HCT116 (cell line): ENCODE data around the gene ETS1. TPM values are rescaled to one million over a fixed set of nuclear protein-coding genes. Genes with fewer than 3 reads are reported as not detected.

Experiments
- ATAC-seq: fragments of 200-7000 bp; cut with Tn5 transposase; 2 replicates; pipeline ENCODE4 v1.9.1; 2020; ENCODE audit warnings: mild to moderate bottlenecking, moderate library complexity
- BruUV-seq: library from RNA; stranded (reverse); fragments of 400-500 nt; replicated peaks from 2 replicates; lab custom pipeline; 2021; lab: Mats Ljungman, UMichigan
- CTCF ChIA-PET: fragments of 300-600 bp; sonication (Branson Sonifier 250); formaldehyde crosslinking; loops from one replicate; lab custom pipeline; 2021; ENCODE audit warnings: antibody characterized with exemption; lab: Charles Lee
- POLR2A ChIA-PET: fragments of 300-600, 350-600 bp; sonication (Branson Sonifier 250); formaldehyde crosslinking; loops from one replicate; lab custom pipeline; 2021; ENCODE audit warnings: antibody characterized with exemption; lab: Charles Lee
- RAD21 ChIA-PET, 2 experiments: fragments of 300-600 bp; sonication (Branson Sonifier 250); formaldehyde crosslinking; loops; one replicate each; lab custom pipeline; 2023; ENCODE audit warnings: low total read pairs in 2 of 2; ENCODE audit not compliant: uncharacterized antibody in 2 of 2, unreplicated experiment in 2 of 2, low non-redundant PET in 1 of 2; lab: Charles Lee
- DNase-seq: peaks from one replicate; pipeline ENCODE4 v3.0.0-alpha.2; 2010; ENCODE audit warnings: low read depth, low spot score
- H2AFZ ChIP-seq: fragments of 200-600 bp; shearing (Covaris generic), sonication (generic); 2 replicates; pipeline ENCODE4 v1.6.1; 2017; ENCODE audit warnings: low read depth, mixed run types, mixed read lengths, antibody characterized with exemption, low read length; ENCODE audit not compliant: poor library complexity, severe bottlenecking
- H3K27ac ChIP-seq: 2 replicates; pipeline ENCODE4 v1.5.1; 2012; ENCODE audit warnings: low read depth, low read length
- H3K27me3 ChIP-seq: fragments of 200-600 bp; sonication (generic); 2 replicates; pipeline ENCODE4 v1.6.1; 2016; ENCODE audit warnings: mixed run types, low read length, mixed read lengths; ENCODE audit not compliant: insufficient read depth
- H3K36me3 ChIP-seq, 2 experiments: fragments of 200-500 bp in 1 of 2; fragments of 200-600 bp in 1 of 2; sonication (Bioruptor generic) in 1 of 2; sonication (generic) in 1 of 2; 2 replicates each; pipeline versions ENCODE4 v1.5.1 to v1.6.1; 2014 to 2016; ENCODE audit warnings: low read length in 2 of 2, inconsistent platforms in 1 of 2, mixed read lengths in 1 of 2, mixed run types in 1 of 2; ENCODE audit not compliant: insufficient read depth in 2 of 2, control insufficient read depth in 1 of 2
- H3K4me1 ChIP-seq, 2 experiments: fragments of 200-600 bp in 1 of 2; sonication (generic) in 1 of 2; 2 replicates each; pipeline versions ENCODE4 v1.5.1 to v1.6.1; 2012 to 2017; ENCODE audit warnings: low read length in 2 of 2, inconsistent platforms in 1 of 2, mild to moderate bottlenecking in 1 of 2, mixed read lengths in 1 of 2, mixed run types in 1 of 2, moderate library complexity in 1 of 2; ENCODE audit not compliant: insufficient read depth in 2 of 2, control insufficient read depth in 1 of 2
- H3K4me2 ChIP-seq: fragments of 200-600 bp; sonication (generic); 2 replicates; pipeline ENCODE4 v1.6.1; 2017; ENCODE audit warnings: mixed run types, low read length, mixed read lengths
- H3K4me3 ChIP-seq, 2 experiments: fragments of 200-600 bp in 1 of 2; sonication (generic) in 1 of 2; replicated peaks in 1 of 2; 2 replicates each; pipeline ENCODE4 v1.5.1; 2011 to 2016; ENCODE audit warnings: low read length in 2 of 2, control low read depth in 1 of 2, low read depth in 1 of 2, mild to moderate bottlenecking in 1 of 2, mixed read lengths in 1 of 2, mixed run types in 1 of 2
- H3K79me2 ChIP-seq: fragments of 200-600 bp; sonication (generic); 2 replicates; pipeline ENCODE4 v1.6.1; 2017; ENCODE audit warnings: mild to moderate bottlenecking, mixed run types, low read length, moderate library complexity, mixed read lengths; ENCODE audit not compliant: insufficient read depth
- H3K9ac ChIP-seq: fragments of 200-600 bp; sonication (generic); 2 replicates; pipeline ENCODE4 v1.6.1; 2016; ENCODE audit warnings: low read length, mixed read lengths
- H3K9me2 ChIP-seq: fragments of 200-600 bp; sonication (generic), shearing (Covaris generic); 2 replicates; pipeline ENCODE4 v1.6.1; 2017; ENCODE audit warnings: mixed run types, mild to moderate bottlenecking, moderate library complexity; ENCODE audit not compliant: insufficient read depth
- H3K9me3 ChIP-seq, 2 experiments: fragments of 200-500 bp in 1 of 2; fragments of 200-600 bp in 1 of 2; sonication (Bioruptor generic) in 1 of 2; sonication (generic) in 1 of 2; 2 replicates each; pipeline ENCODE4 v1.6.1; 2014 to 2017; ENCODE audit warnings: low read length in 2 of 2, mixed read lengths in 2 of 2, inconsistent platforms in 1 of 2, low read depth in 1 of 2, mild to moderate bottlenecking in 1 of 2, mixed run types in 1 of 2, moderate library complexity in 1 of 2; ENCODE audit not compliant: control insufficient read depth in 1 of 2, insufficient read depth in 1 of 2
- H4K20me1 ChIP-seq: fragments of 200-600 bp; sonication (generic), shearing (Covaris generic); 2 replicates; pipeline ENCODE4 v1.6.1; 2017; ENCODE audit warnings: mixed run types, mild to moderate bottlenecking, moderate library complexity; ENCODE audit not compliant: insufficient read depth
- CBX3 ChIP-seq: IDR thresholded peaks from 2 replicates; pipeline ENCODE4 v1.6.1; 2012; ENCODE audit warnings: low read depth
- CEBPB ChIP-seq: IDR thresholded peaks from 2 replicates; pipeline ENCODE4 v1.6.1; 2012; ENCODE audit warnings: low read depth
- EGR1 ChIP-seq: IDR thresholded peaks from 2 replicates; pipeline ENCODE4 v1.6.1; 2012; ENCODE audit warnings: low read depth
- EZH2 ChIP-seq: fragments of 200-600 bp; sonication (generic); IDR thresholded peaks from 2 replicates; pipeline ENCODE4 v1.6.1; 2017; ENCODE audit warnings: antibody characterized with exemption, mixed run types
- JUND ChIP-seq: IDR thresholded peaks from 2 replicates; pipeline ENCODE4 v1.6.1; 2012
- RAD21 ChIP-seq: IDR thresholded peaks from 2 replicates; pipeline ENCODE4 v1.6.1; 2012; ENCODE audit warnings: low read depth, mild to moderate bottlenecking
- TCF7L2 ChIP-seq: IDR thresholded peaks from 2 replicates; pipeline ENCODE4 v1.7.0; 2011; ENCODE audit warnings: borderline replicate concordance, inconsistent platforms; ENCODE audit not compliant: insufficient read depth, insufficient read length; ENCODE audit errors: extremely low read depth
- intact Hi-C: fragments of 100-400 bp; cut with micrococcal nuclease; formaldehyde crosslinking; loops from 2 replicates; pipeline ENCODE4 v1.10.0; 2022
- total RNA-seq: library from RNA; stranded (reverse); gene quantifications from one replicate; pipeline ENCODE4 v1.2.1, GENCODE V29; 2021; ENCODE audit not compliant: unreplicated experiment
- TF ChIP-seq, protein P1 (sequence below), 3 experiments: fragments of 200-600 bp in 1 of 3; sonication (generic) in 1 of 3; IDR thresholded peaks in 2 of 3; conservative IDR thresholded peaks in 1 of 3; 2 replicates each; pipeline ENCODE4 v1.5.1; 2012 to 2017; ENCODE audit warnings: low read depth in 2 of 3, low read length in 2 of 3, antibody characterized with exemption in 1 of 3, borderline replicate concordance in 1 of 3, control low read depth in 1 of 3, mild to moderate bottlenecking in 1 of 3, mixed read lengths in 1 of 3, mixed run types in 1 of 3, moderate library complexity in 1 of 3; ENCODE audit not compliant: insufficient read depth in 1 of 3

The ETS1 gene
- total RNA-seq, 1 experiment from 2014 or later, result 9.2 TPM

DNA sequence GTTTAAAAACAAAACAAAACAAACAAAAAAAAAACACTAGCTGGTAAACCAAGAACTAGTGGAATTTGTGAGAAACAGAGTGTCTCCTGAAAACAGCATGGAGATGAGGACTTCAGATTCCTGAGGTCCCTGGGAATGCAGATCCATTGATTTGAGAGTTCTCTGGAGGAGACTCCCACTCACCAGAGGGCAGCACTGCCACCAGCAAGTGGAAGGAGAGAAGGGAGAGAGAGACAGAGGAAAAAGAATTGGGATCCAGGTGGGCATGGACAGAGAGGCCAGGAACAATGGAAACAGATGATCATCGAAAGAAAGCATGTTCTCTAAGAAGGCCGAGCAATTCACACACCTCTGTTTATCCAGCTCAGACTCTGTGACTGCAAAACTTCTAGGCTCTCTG lies 31.8 kb downstream of the ETS1 start:
- Histone ChIP-seq H3K9me3 (no peaks in the 10 kb centered on the region), H3K27ac (no peak overlapping the region), H3K79me2 (no peaks in the 10 kb centered on the region), H2AFZ (peak overlapping the region; percentile 57), H3K27me3 (peaks cover 4% of the 10 kb centered on the region; the same call in 1 of the 2 replicates), H3K9ac (no peak overlapping the region), H3K36me3 (no peaks in the 10 kb centered on the region), H3K9me2 (no peaks in the 10 kb centered on the region), H4K20me1 (no peaks in the 10 kb centered on the region), H3K4me1 (no peaks in the 10 kb centered on the region), H3K4me2 (no peak overlapping the region), H3K4me3 (no peak overlapping the region)
- peak; percentile 13 for DNase-seq
- RAD21 ChIA-PET, result no interaction called here
- ATAC-seq, result peak; percentile 86
- BruUV-seq, result no TSS peak
- TF ChIP-seq, protein P1, sequence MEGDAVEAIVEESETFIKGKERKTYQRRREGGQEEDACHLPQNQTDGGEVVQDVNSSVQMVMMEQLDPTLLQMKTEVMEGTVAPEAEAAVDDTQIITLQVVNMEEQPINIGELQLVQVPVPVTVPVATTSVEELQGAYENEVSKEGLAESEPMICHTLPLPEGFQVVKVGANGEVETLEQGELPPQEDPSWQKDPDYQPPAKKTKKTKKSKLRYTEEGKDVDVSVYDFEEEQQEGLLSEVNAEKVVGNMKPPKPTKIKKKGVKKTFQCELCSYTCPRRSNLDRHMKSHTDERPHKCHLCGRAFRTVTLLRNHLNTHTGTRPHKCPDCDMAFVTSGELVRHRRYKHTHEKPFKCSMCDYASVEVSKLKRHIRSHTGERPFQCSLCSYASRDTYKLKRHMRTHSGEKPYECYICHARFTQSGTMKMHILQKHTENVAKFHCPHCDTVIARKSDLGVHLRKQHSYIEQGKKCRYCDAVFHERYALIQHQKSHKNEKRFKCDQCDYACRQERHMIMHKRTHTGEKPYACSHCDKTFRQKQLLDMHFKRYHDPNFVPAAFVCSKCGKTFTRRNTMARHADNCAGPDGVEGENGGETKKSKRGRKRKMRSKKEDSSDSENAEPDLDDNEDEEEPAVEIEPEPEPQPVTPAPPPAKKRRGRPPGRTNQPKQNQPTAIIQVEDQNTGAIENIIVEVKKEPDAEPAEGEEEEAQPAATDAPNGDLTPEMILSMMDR (IDR thresholded peaks at IDR 0.05 in 2 of 3, conservative IDR thresholded peaks at IDR 0.05 in 1 of 3; ENCODE audit: borderline replicate concordance in 1 of 3, insufficient read depth in 1 of 3, low read depth in 2 of 3, low read length in 2 of 3), result peak; percentile 29 to 46 (median 46); a peak in 5 of 6 replicates
- TF ChIP-seq RAD21 (peak; percentile 40), CBX3 (0 out of 2 replicates have a peak, but pooled peaks have one; percentile 16), TCF7L2 (no peak)
- CTCF ChIA-PET, result no interaction called here
- POLR2A ChIA-PET, result no interaction called here
- intact Hi-C loops, result no loop called here

DNA sequence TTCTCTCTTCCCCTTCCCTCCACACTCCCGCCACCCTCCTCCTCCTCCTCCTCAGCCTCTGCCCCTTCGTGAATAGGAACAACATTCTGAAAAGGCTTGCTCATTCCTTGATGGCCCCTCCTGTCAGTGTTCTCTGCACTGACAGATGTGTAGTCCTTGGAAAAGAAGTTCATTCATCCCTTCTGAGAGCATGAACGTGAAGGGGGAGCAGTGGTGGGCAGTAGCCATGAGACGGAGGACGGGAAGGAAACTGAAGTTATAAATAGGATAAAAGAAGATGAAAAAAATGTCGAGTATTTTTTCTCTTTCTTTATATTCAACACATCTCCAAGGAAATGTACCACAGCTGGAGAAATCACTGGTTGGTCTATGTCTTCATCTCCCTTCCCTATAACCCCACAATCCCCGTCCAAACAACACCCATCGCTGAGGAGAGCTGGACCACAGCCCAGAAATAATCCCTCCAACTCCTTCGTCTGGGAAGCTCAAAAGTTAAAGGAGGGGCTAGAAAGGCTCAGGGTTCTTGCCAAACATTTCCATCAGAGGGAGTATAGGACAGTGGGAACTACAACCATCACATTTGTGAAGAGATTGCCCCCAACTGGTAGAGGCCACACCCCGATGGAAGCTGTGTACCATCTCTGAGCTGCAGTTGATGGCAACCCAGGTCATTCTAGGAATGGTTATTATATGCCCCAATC lies 33.5 kb downstream of the ETS1 start:
- peak; percentile 58; the same call in 1 of the 2 replicates for ATAC-seq
- H3K27ac ChIP-seq, result no peak overlapping the region
- TF ChIP-seq, protein P1 (IDR thresholded peaks at IDR 0.05 in 2 of 3, conservative IDR thresholded peaks at IDR 0.05 in 1 of 3; ENCODE audit: borderline replicate concordance in 1 of 3, insufficient read depth in 1 of 3, low read depth in 2 of 3, low read length in 2 of 3), result peak in 1 of 3 experiments; percentile 49; a peak in 1 of 6 replicates
- TF ChIP-seq CEBPB (no peak), RAD21 (peak; percentile 44; the same call in 1 of the 2 replicates), EZH2 (no peak), JUND (no peak), EGR1 (no peak)
- H3K9ac ChIP-seq, result no peak overlapping the region
- H4K20me1 ChIP-seq, result no peaks in the 10 kb centered on the region
- no peaks in the 10 kb centered on the region for H3K9me3 ChIP-seq
- H3K79me2 ChIP-seq, result no peaks in the 10 kb centered on the region
- H3K9me2 ChIP-seq, result no peaks in the 10 kb centered on the region
- RAD21 ChIA-PET, result no interaction called here
- intact Hi-C loops, result no loop called here
- peaks cover 4% of the 10 kb centered on the region; the same call in 1 of the 2 replicates for H3K27me3 ChIP-seq
- DNase-seq, result no peak
- POLR2A ChIA-PET, result no interaction called here
- no peak overlapping the region for H2AFZ ChIP-seq
- no peak overlapping the region for H3K4me3 ChIP-seq
- BruUV-seq, result no TSS peak
- CTCF ChIA-PET, result no interaction called here
- no peaks in the 10 kb centered on the region for H3K36me3 ChIP-seq
- H3K4me1 ChIP-seq, result no peaks in the 10 kb centered on the region
- no peak overlapping the region for H3K4me2 ChIP-seq
